Posterior cingulate gyrus (tissue), 11 donors: ENCODE measurements around the gene LHX3.

ENCODE experiments used
- DNase-seq, 10 donors: peaks; one replicate each; pipeline versions ENCODE4 v3.0.0 to v3.0.0-alpha.2; 2020 to 2021; ENCODE audit warnings: mixed read lengths in 3 of 10
- intact Hi-C: fragments of 100-400 bp; cut with DNase I; formaldehyde crosslinking; loops from one replicate; pipeline ENCODE4 v1.15.1; 2023

Gene LHX3

GRCh38 chr9:136211441-136212344 is 6.8 kb upstream of the LHX3 start:
- no peak for DNase-seq
- intact Hi-C loops = no loop called here

- intact Hi-C loops = no loop called here
- no peak for DNase-seq
These were observed 6.1 kb upstream of the LHX3 start for GRCh38 chr9:136211006-136211405.

- DNase-seq = no peak
- intact Hi-C loops = no loop called here
These were observed 5.3 kb upstream of the LHX3 start for GRCh38 chr9:136210276-136210675.

DNA sequence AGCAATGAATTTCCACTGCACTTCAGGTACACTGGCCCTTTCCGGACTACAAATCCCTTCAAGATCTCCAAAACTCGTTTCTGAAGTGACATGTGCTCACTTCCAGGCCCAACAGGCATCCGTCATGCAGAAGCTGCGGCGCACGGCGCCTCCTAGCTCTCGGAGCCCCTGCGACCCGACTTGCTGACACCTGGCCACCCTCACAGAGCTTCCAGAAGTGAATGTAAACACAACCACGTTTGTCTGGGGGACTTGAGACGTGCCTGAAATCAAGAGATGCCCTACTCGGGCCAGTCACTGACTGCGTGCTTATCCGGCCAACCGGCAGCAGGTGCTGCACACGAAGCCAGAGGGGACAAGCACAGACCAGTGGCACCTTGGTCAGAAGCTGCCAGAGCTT is 4.9 kb upstream of the LHX3 start:
- no peak for DNase-seq

DNA sequence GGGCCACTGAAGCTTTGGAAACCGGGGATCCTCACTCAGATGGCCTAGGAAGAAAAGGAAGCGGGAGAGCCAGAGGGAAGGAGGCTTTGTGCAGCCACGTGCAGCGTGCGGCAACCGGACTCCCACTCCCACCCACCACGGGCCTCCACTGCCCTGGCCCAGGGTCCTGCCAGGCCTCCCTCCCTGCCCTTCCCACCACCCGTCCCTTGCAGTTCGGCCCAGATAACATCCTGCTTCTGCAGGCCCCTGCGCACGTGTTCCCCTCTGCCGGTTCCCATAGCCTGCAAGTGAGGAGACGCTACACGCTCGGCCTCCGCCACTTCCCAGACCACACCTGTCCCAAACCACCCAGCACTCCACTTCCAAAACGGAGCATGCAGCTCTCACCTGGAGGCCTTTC is 4.3 kb upstream of the LHX3 start:
- no peak for DNase-seq
- intact Hi-C loops = no loop called here

More for the DNA sequence above, 4.9 kb upstream of the LHX3 start:
- intact Hi-C loops = no loop called here

DNA sequence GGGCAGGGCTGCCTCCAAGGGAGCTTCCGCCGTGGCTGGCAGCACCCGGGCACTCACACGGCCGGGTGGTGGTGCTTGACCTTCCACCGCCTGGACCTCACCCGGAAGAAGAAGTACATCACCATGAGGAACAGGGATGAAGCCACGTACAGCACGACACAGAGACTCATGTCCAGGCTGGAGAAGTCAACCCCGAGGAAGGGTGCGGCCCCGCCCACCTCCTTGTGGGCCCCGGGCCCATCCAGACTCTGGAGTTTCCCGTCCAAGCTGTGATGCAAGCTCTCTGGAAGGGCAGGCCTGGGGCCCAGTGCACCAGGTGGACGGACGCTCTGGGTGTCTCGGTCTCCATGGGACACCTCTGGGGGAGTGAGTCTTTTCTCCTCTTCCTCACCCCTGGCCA is 3.7 kb upstream of the LHX3 start:
- DNase-seq = no peak
- intact Hi-C loops = no loop called here

DNA sequence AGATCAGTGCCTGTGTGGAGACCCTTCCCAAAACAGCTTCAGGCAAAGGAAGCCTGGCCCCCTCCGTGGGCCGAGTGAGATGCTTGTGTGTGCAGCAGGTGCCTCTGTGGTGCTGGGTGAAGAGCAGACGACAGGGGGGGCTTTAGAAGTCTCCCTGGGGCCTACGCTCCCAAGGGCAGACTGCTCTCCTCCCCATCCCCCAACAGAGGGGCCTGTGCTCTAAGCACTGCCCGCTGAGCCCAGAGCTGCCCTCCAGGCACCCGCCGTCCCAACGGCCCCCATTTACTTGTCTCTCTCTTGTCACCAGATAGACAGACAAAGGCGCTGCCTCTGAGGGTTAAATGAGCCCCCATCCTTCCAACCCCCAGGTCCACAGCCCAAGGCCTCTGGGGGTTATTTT is 2.7 kb upstream of the LHX3 start:
- intact Hi-C loops = no loop called here
- DNase-seq = no peak

- intact Hi-C loops = no loop called here
These were observed 1.8 kb upstream of the LHX3 start for GRCh38 chr9:136206602-136207275.

DNA sequence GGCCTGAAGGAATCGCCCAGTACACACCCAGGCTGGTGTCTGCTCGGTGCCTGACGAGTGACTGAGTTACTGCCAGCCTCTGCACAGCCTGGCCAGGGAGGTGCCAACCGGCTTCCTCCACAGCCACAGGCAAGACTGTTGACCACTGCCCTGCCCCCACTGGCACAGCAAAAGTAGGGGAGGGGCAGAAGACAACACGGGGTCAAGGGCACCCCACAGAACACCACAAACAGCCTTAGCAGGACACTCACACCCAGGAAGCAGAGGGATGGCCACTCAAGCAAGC is 722 bp upstream of the LHX3 start:
- DNase-seq = no peak
- intact Hi-C loops = no loop called here

More at GRCh38 chr9:136206602-136207275, 1.8 kb upstream of the LHX3 start:
- DNase-seq = no peak

- intact Hi-C loops = no loop called here
These were observed 653 bp downstream of the LHX3 start for GRCh38 chr9:136204145-136204805.

GRCh38 chr9:136203408-136204144 is 1.4 kb downstream of the LHX3 start:
- intact Hi-C loops = no loop called here

More at GRCh38 chr9:136204145-136204805, 653 bp downstream of the LHX3 start:
- no peak for DNase-seq

GRCh38 chr9:136202454-136203407 is 2.2 kb downstream of the LHX3 start:
- DNase-seq = no peak
- intact Hi-C loops = no loop called here

More at GRCh38 chr9:136203408-136204144, 1.4 kb downstream of the LHX3 start:
- DNase-seq = no peak

GRCh38 chr9:136201609-136202453 is 3.1 kb downstream of the LHX3 start:
- intact Hi-C loops = no loop called here
- no peak for DNase-seq

- DNase-seq = no peak
- intact Hi-C loops = no loop called here
These were observed 3.8 kb downstream of the LHX3 start for GRCh38 chr9:136201174-136201573.

- intact Hi-C loops = no loop called here
- no peak for DNase-seq
These were observed 4.5 kb downstream of the LHX3 start for GRCh38 chr9:136200424-136200823.

GRCh38 chr9:136199391-136200288 is 5.3 kb downstream of the LHX3 start:
- no peak for DNase-seq
- intact Hi-C loops = no loop called here

GRCh38 chr9:136198605-136199083 is 6.3 kb downstream of the LHX3 start:
- intact Hi-C loops = no loop called here
- no peak for DNase-seq
